Upper lobe of left lung (tissue), 6 donors: ENCODE results near the gene ARFRP1. TPM values are rescaled to one million over a fixed set of nuclear protein-coding genes. Genes with fewer than 3 reads are reported as not detected.
A peak's percentile ranks its signal among the peaks of the same experiment; 100 is the strongest.

Experiments
- ATAC-seq, 2 donors: fragments of 200-7000 bp; cut with Tn5 transposase; one replicate each; pipeline ENCODE4 v1.9.1; 2022; ENCODE audit warnings: mild to moderate bottlenecking in 2 of 2, moderate library complexity in 2 of 2; ENCODE audit not compliant: low FRiP score in 2 of 2
- DNase-seq, 2 donors: peaks; one replicate each; pipeline ENCODE4 v3.0.0-alpha.2; 2019 to 2020
- H3K27ac ChIP-seq, 4 donors: fragments of 200-600 bp; sonication (generic); one replicate each; pipeline ENCODE4 v1.5.1; 2016 to 2019
- H3K27me3 ChIP-seq, 4 donors: fragments of 200-600 bp; sonication (generic); one replicate each; pipeline ENCODE4 v1.5.1; 2017 to 2019
- H3K36me3 ChIP-seq, 4 donors: fragments of 200-600 bp; sonication (generic); one replicate each; pipeline ENCODE4 v1.5.1; 2016 to 2019
- H3K4me1 ChIP-seq, 4 donors: fragments of 200-600 bp; sonication (generic); one replicate each; pipeline ENCODE4 v1.5.1; 2018 to 2019
- H3K4me3 ChIP-seq, 4 donors: fragments of 200-600 bp; sonication (generic); one replicate each; pipeline ENCODE4 v1.5.1; 2017 to 2019; ENCODE audit warnings: mild to moderate bottlenecking in 2 of 4, moderate library complexity in 1 of 4
- H3K9me3 ChIP-seq, 4 donors: fragments of 200-600 bp; sonication (generic); one replicate each; pipeline ENCODE4 v1.5.1; 2018 to 2019
- EP300 ChIP-seq, 4 donors: sonication (generic); formaldehyde crosslinking; IDR thresholded peaks; one replicate each; pipeline ENCODE4 v1.5.1; 2017; ENCODE audit warnings: antibody characterized with exemption in 4 of 4, control low read depth in 2 of 4
- POLR2A ChIP-seq, 4 donors: fragments of 450-650 bp; IDR thresholded peaks; one replicate each; pipeline ENCODE4 v1.5.1; 2016 to 2017; ENCODE audit warnings: antibody characterized with exemption in 4 of 4, mild to moderate bottlenecking in 2 of 4
- POLR2AphosphoS5 ChIP-seq, 2 donors: sonication (generic); formaldehyde crosslinking; IDR thresholded peaks; one replicate each; pipeline ENCODE4 v1.5.1; 2017; ENCODE audit warnings: antibody characterized with exemption in 2 of 2
- WGBS, 2 donors: methylation state at CpG; one replicate each; pipeline ENCODE4 v1.1.5; 2017 to 2018; 5-methylcytosine and 5-hydroxymethylcytosine counted together
- total RNA-seq, 6 donors: library from RNA; depleted of rRNA in 4 of 6; stranded (reverse); fragments of >200 nt in 4 of 6; gene quantifications; one replicate each; pipeline versions ENCODE4 v1.1.0 to v1.2.1, GENCODE V29; 2016 to 2021
- TF ChIP-seq, protein P1 (sequence below), 6 experiments: fragments of 450-650 bp in 4 of 6; fragments of 200-600 bp in 2 of 6; sonication (generic) in 2 of 6; IDR thresholded peaks; one replicate each; pipeline ENCODE4 v1.5.1; 2016 to 2019; ENCODE audit warnings: antibody characterized with exemption in 6 of 6
- donor health status: DM: no; HTN: no; CAD: no; lungs with moderate emphysema.
- donor health status: DM: no; HTN: yes; CAD: no; lungs with severe emphysema.

ARFRP1 gene
- total RNA-seq, 6 donors from 2014 or later = 26.8 to 56.4 (median 46.3) TPM

DNA sequence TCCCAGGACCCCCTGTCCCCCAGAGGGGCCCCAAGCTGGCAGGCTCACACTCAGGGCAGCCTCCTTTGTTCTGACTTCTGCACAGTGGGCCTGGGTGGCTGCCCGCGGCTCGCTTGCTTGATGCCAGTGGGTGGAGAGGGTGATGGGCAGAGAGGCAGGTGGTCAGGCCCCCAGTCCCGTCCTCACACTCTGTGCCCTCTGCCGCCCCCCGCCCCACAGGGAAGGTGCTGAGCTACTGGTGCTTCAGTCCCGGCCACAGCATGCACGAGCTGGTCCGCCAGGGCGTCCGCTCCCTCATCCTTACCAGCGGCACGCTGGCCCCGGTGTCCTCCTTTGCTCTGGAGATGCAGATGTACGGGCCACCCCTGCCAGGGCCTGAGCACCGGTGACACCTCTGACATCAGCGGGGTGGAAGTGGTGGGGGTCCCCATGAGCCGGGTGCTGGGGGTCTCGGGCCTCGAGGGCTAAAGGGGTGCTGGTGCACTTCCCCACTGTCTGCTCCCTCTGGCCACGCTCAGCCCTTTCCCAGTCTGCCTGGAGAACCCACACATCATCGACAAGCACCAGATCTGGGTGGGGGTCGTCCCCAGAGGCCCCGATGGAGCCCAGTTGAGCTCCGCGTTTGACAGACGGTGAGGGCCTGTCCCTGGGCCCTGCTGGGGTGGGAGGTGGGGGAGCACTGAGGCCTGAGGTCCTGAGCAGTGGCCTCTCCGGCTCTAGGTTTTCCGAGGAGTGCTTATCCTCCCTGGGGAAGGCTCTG is 20.2 kb downstream of the ARFRP1 start:
- DNase-seq (peak in 1 of 2 donors; percentile 86), ATAC-seq (no peak)
- peak overlapping the region in 1 of 4 donors; percentile 21 for H3K4me3 ChIP-seq
- H3K4me1 ChIP-seq = peaks cover 49 to 57% (median 53%) of the 10 kb centered on the region in 4 donors
- H3K9me3 ChIP-seq = no peaks in the 10 kb centered on the region
- no peaks in the 10 kb centered on the region for H3K27me3 ChIP-seq
- 92% methylated on average over 26 of the region's 29 CpGs; no CpG with 5 or more reads in 1 of the 2 donors for whole genome bisulfite sequencing, 2 donors
- peak overlapping the region; percentile 90 to 96 (median 91) for H3K27ac ChIP-seq
- H3K36me3 ChIP-seq = peaks cover 0 to 9% (median 0%) of the 10 kb centered on the region in 4 donors
- TF ChIP-seq POLR2AphosphoS5 (IDR thresholded peaks at IDR 0.05) (no peak), POLR2A (IDR thresholded peaks at IDR 0.05) (no peak), EP300 (IDR thresholded peaks at IDR 0.05) (no peak)
- TF ChIP-seq, protein P1, sequence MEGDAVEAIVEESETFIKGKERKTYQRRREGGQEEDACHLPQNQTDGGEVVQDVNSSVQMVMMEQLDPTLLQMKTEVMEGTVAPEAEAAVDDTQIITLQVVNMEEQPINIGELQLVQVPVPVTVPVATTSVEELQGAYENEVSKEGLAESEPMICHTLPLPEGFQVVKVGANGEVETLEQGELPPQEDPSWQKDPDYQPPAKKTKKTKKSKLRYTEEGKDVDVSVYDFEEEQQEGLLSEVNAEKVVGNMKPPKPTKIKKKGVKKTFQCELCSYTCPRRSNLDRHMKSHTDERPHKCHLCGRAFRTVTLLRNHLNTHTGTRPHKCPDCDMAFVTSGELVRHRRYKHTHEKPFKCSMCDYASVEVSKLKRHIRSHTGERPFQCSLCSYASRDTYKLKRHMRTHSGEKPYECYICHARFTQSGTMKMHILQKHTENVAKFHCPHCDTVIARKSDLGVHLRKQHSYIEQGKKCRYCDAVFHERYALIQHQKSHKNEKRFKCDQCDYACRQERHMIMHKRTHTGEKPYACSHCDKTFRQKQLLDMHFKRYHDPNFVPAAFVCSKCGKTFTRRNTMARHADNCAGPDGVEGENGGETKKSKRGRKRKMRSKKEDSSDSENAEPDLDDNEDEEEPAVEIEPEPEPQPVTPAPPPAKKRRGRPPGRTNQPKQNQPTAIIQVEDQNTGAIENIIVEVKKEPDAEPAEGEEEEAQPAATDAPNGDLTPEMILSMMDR (IDR thresholded peaks at IDR 0.05) = no peak

- Histone ChIP-seq H3K4me3 (peak overlapping the region in 1 of 4 donors; percentile 21), H3K9me3 (no peaks in the 10 kb centered on the region), H3K36me3 (peaks cover 0 to 8% (median 0%) of the 10 kb centered on the region in 4 donors), H3K27ac (peak overlapping the region; percentile 90 to 96 (median 91)), H3K4me1 (peaks cover 46 to 59% (median 48%) of the 10 kb centered on the region in 4 donors), H3K27me3 (no peaks in the 10 kb centered on the region)
- ATAC-seq = peak; percentile 74 to 80
- TF ChIP-seq POLR2A (IDR thresholded peaks at IDR 0.05) (peak in 1 of 4 donors; percentile 50), POLR2AphosphoS5 (IDR thresholded peaks at IDR 0.05) (peak; percentile 88 to 92), EP300 (IDR thresholded peaks at IDR 0.05) (peak; percentile 92 to 97 (median 95))
- TF ChIP-seq, protein P1 (IDR thresholded peaks at IDR 0.05) = peak in 2 of 6 experiments; percentile 4 to 29
- peak; percentile 80 to 91 for DNase-seq
- 34% methylated on average over 31 of the region's 45 CpGs; no CpG with 5 or more reads in 1 of the 2 donors for WGBS, 2 donors
These were observed 21.1 kb downstream of the ARFRP1 start for GRCh38 chr20:63686492-63687321.

DNA sequence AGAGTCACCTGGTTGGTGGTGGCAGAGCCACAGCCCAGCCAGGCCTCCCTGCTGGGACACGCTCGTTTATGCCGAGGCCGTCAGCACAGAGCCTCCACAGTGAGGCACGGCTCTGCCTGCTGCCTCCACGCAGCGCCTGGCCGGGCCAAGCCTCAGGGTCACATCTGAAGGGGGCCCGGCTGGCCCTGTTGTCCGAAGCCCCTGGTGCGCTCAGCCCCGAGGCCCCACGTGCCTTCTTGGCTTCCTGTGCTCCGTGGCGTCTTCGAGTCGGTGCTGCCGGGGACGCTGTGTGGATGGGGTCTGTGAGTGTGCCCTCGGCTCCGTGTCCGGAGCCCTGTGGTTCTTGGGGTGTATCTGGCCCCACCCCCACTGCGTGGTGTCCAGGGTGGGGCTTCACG is 21.7 kb downstream of the ARFRP1 start:
- Histone ChIP-seq H3K9me3 (no peaks in the 10 kb centered on the region), H3K36me3 (peaks cover 0 to 5% (median 0%) of the 10 kb centered on the region in 4 donors), H3K4me1 (peaks cover 44 to 56% (median 46%) of the 10 kb centered on the region in 4 donors), H3K27me3 (no peaks in the 10 kb centered on the region), H3K4me3 (no peak overlapping the region), H3K27ac (peak overlapping the region; percentile 90 to 96 (median 91))
- 93% methylated on average over 20 of the region's 24 CpGs; no CpG with 5 or more reads in 1 of the 2 donors for WGBS, 2 donors
- no peak for TF ChIP-seq POLR2AphosphoS5 (IDR thresholded peaks at IDR 0.05)
- TF ChIP-seq POLR2A (IDR thresholded peaks at IDR 0.05) = no peak
- no peak for TF ChIP-seq EP300 (IDR thresholded peaks at IDR 0.05)
- TF ChIP-seq, protein P1 (IDR thresholded peaks at IDR 0.05) = no peak
- peak in 1 of 2 donors; percentile 86 for DNase-seq
- ATAC-seq = no peak

- DNase-seq (peak in 1 of 2 donors; percentile 78), ATAC-seq (no peak)
- Histone ChIP-seq H3K27ac (peak overlapping the region; percentile 90 to 96 (median 91)), H3K4me3 (no peak overlapping the region), H3K36me3 (peaks cover 0 to 7% (median 0%) of the 10 kb centered on the region in 4 donors), H3K27me3 (no peaks in the 10 kb centered on the region), H3K4me1 (peaks cover 43 to 55% (median 46%) of the 10 kb centered on the region in 4 donors), H3K9me3 (no peaks in the 10 kb centered on the region)
- WGBS, 2 donors = 87 to 93% methylated on average over 8 to 21 of the region's 21 CpGs
- TF ChIP-seq, protein P1 (IDR thresholded peaks at IDR 0.05) = no peak
- TF ChIP-seq POLR2AphosphoS5 (IDR thresholded peaks at IDR 0.05) = no peak
- TF ChIP-seq POLR2A (IDR thresholded peaks at IDR 0.05) = no peak
- no peak for TF ChIP-seq EP300 (IDR thresholded peaks at IDR 0.05)
These were observed 22.3 kb downstream of the ARFRP1 start for GRCh38 chr20:63685269-63686026.
